B cell (primary cell): ENCODE data around the gene NFE2.

Experiments
- CTCF ChIP-seq: fragments of 200-600 bp; IDR thresholded peaks from one replicate; pipeline ENCODE4 v1.8.0; 2022; ENCODE audit warnings: antibody characterized with exemption, mild to moderate bottlenecking
- EZH2 ChIP-seq: IDR thresholded peaks from 2 replicates; pipeline ENCODE4 v1.6.1; 2012; ENCODE audit warnings: borderline replicate concordance, low read depth, mild to moderate bottlenecking, moderate library complexity, low read length; ENCODE audit not compliant: insufficient read depth, poor library complexity, severe bottlenecking

GRCh38 chr12:54341378-54342300 is 40.8 kb upstream of the NFE2 start:
- TF ChIP-seq EZH2 (no peak), CTCF (no peak)
